ENCODE results near the gene HRAS. TPM values are rescaled to one million over a fixed set of nuclear protein-coding genes. Genes with fewer than 3 reads are reported as not detected.
A peak's percentile ranks its signal among the peaks of the same experiment; 100 is the strongest.

HRAS gene
- total and polyA plus RNA-seq, 4 donors, result 20.5 to 133 (median 69.7) TPM

DNA sequence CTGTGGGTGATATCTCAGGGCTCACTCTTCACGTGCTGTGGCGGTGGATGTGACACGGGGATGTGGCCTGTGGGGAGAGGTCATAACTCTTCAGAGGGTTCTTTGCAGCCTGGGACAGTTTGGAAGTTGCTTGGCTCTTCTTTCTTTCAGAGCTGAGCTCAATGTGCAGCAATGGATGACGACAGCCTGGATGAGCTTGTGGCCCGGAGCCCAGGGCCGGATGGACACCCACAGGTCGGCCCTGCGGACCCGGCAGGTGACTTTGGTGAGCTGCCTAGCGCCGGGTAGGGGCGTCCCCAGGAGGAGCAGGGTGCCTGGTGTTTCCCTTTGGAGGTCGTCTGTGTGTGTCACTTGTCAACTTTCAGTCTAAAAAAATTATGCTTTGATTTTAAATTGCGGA lies 46.0 kb upstream of the HRAS start:
- 85 to 90% methylated on average over 14 of the region's 14 CpGs for WGBS, 2 donors
- no peak for DNase-seq
- no peak overlapping the region for H3K9ac ChIP-seq (ENCODE audit: insufficient read depth in 1 of 2, low read length in 2 of 2)

GRCh38 chr11:579830-580601 lies 44.6 kb upstream of the HRAS start:
- no peak overlapping the region for H3K9ac ChIP-seq (ENCODE audit: insufficient read depth in 1 of 2, low read length in 2 of 2)
- peaks cover 0 to 30% (median 12%) of the 10 kb centered on the region in 5 donors for H3K4me1 ChIP-seq (ENCODE audit: control insufficient read depth in 5 of 5, insufficient read depth in 5 of 5, low read length in 5 of 5)
- no peak for DNase-seq
- no peak overlapping the region for H3K4me3 ChIP-seq
- peaks cover 0 to 21% (median 15%) of the 10 kb centered on the region in 4 donors for H3K36me3 ChIP-seq (ENCODE audit: control insufficient read depth in 4 of 4, insufficient read depth in 4 of 4, low read length in 4 of 4)
- H3K9me3 ChIP-seq (ENCODE audit: control insufficient read depth in 4 of 4, insufficient read depth in 3 of 4, low read length in 3 of 4), result no peaks in the 10 kb centered on the region
- no peak for TF ChIP-seq CTCF (IDR thresholded peaks at IDR 0.05; ENCODE audit: control extremely low read depth, extremely low read depth)
- peaks cover 0 to 2% (median 0%) of the 10 kb centered on the region in 3 donors for H3K27me3 ChIP-seq (ENCODE audit: control insufficient read depth in 3 of 3, insufficient read depth in 3 of 3, low read length in 2 of 3)
- no peak overlapping the region for H3K27ac ChIP-seq (ENCODE audit: low read depth in 1 of 2, low read length in 1 of 2)
- ATAC-seq (ENCODE audit: insufficient read depth, low FRiP score), result no peak
- 82 to 87% methylated on average over 20 of the region's 20 CpGs for WGBS, 2 donors

More for the DNA sequence above, 46.0 kb upstream of the HRAS start:
- peaks cover 0 to 30% (median 12%) of the 10 kb centered on the region in 5 donors for H3K4me1 ChIP-seq (ENCODE audit: control insufficient read depth in 5 of 5, insufficient read depth in 5 of 5, low read length in 5 of 5)
- TF ChIP-seq CTCF (IDR thresholded peaks at IDR 0.05; ENCODE audit: control extremely low read depth, extremely low read depth), result no peak
- H3K27ac ChIP-seq (ENCODE audit: low read depth in 1 of 2, low read length in 1 of 2), result no peak overlapping the region
- H3K27me3 ChIP-seq (ENCODE audit: control insufficient read depth in 3 of 3, insufficient read depth in 3 of 3, low read length in 2 of 3), result no peaks in the 10 kb centered on the region
- no peaks in the 10 kb centered on the region for H3K9me3 ChIP-seq (ENCODE audit: control insufficient read depth in 4 of 4, insufficient read depth in 3 of 4, low read length in 3 of 4)
- H3K36me3 ChIP-seq (ENCODE audit: control insufficient read depth in 4 of 4, insufficient read depth in 4 of 4, low read length in 4 of 4), result peaks cover 2 to 25% (median 16%) of the 10 kb centered on the region in 4 donors
- no peak overlapping the region for H3K4me3 ChIP-seq
- no peak for ATAC-seq (ENCODE audit: insufficient read depth, low FRiP score)

DNA sequence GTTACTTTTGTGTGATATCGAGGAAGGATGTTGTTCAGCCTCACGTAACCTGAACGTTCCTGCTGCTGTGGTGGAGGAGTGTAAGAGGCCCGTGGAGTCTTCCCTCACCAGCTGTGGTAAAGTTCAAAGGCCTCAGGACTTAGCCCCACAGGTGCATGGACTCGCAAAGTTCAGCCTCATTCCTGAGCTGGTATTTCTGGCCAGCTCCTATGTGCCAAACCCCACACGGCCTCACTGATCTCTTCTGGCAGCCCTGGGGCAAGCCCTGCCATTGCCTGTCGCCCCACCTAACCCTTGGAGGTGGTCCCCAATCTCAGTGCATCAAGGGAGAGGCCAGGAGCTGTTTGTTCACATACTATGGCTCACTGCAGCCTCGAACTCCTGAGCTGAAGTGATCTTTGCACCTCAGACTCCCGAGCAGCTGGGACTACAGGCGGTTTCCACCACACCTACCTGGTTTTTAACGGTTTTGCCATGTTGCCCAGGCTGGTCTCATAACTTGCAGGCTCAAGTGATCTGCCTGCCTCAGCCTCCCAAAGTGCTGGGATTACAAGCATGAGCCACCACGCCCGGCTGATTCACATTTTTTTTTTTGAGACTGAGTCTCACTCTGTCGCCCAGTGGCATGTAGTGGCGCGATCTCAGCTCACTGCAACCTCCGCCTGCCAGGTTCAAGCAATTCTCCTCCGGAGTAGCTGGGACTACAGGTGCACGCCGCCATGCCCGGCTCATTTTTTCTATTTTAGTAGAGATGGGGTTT lies 43.1 kb upstream of the HRAS start:
- peaks cover 4 to 34% (median 12%) of the 10 kb centered on the region in 5 donors for H3K4me1 ChIP-seq (ENCODE audit: control insufficient read depth in 5 of 5, insufficient read depth in 5 of 5, low read length in 5 of 5)
- ATAC-seq (ENCODE audit: insufficient read depth, low FRiP score) (no peak), DNase-seq (no peak)
- H3K36me3 ChIP-seq (ENCODE audit: control insufficient read depth in 4 of 4, insufficient read depth in 4 of 4, low read length in 4 of 4), result peaks cover 0 to 12% (median 8%) of the 10 kb centered on the region in 4 donors
- H3K9ac ChIP-seq (ENCODE audit: insufficient read depth in 1 of 2, low read length in 2 of 2), result no peak overlapping the region
- peaks cover 0 to 5% (median 0%) of the 10 kb centered on the region in 3 donors for H3K27me3 ChIP-seq (ENCODE audit: control insufficient read depth in 3 of 3, insufficient read depth in 3 of 3, low read length in 2 of 3)
- H3K9me3 ChIP-seq (ENCODE audit: control insufficient read depth in 4 of 4, insufficient read depth in 3 of 4, low read length in 3 of 4), result no peaks in the 10 kb centered on the region
- H3K27ac ChIP-seq (ENCODE audit: low read depth in 1 of 2, low read length in 1 of 2), result no peak overlapping the region
- no peak for TF ChIP-seq CTCF (IDR thresholded peaks at IDR 0.05; ENCODE audit: control extremely low read depth, extremely low read depth)
- WGBS, 2 donors, result 75 to 83% methylated on average over 21 of the region's 21 CpGs
- peak overlapping the region; percentile 3 for H3K4me3 ChIP-seq

Measured in lung (tissue), 12 donors.